ENCODE data around the gene TAS1R2.

- TF ChIP-seq YY1 (IDR thresholded peaks at IDR 0.05; ENCODE audit: insufficient read depth, insufficient read length) (no peak), SUZ12 (IDR thresholded peaks at IDR 0.05; ENCODE audit: extremely low read depth, insufficient read depth, insufficient read length) (no peak)
Observed at GRCh38 chr1:18849261-18849711, 10.2 kb downstream of the TAS1R2 start.
